Measurements from ENCODE around the gene PCDHB11.
"Not testable (repeated sequence)": the region's sequence is repeated elsewhere in the genome, so short reads cannot be mapped to it uniquely, and the experiment has no call there.

GRCh38 chr5:141179876-141180275 is 19.6 kb upstream of the PCDHB11 start:
- TF ChIP-seq CTCF (IDR thresholded peaks at IDR 0.05; ENCODE audit: low read length); EZH2 (optimal IDR thresholded peaks at IDR 0.05; ENCODE audit: low read depth, low read length): not testable (repeated sequence)

Measured in MM.1S (cell line).